Body of pancreas (tissue), 4 donors: ENCODE data around the gene DDX5. TPM values are rescaled to one million over a fixed set of nuclear protein-coding genes. Genes with fewer than 3 reads are reported as not detected.

Experiments
- ATAC-seq: fragments of 150-250 bp; one replicate; pipeline ENCODE4 v1.9.1; 2016
- DNase-seq, 4 donors: peaks; one replicate each; pipeline ENCODE4 v3.0.0-alpha.2; 2019
- H3K27ac ChIP-seq, 4 donors: fragments of 200-600 bp; sonication (generic); 1 replicate in 3 of 4; 2 replicates in 1 of 4; pipeline versions ENCODE4 v1.5.1 to v1.6.1; 2016 to 2019; ENCODE audit warnings: mild to moderate bottlenecking in 1 of 4, mixed read lengths in 1 of 4, moderate library complexity in 1 of 4
- H3K27me3 ChIP-seq, 2 donors: fragments of 200-600 bp; sonication (generic); one replicate each; pipeline ENCODE4 v1.6.0; 2016; ENCODE audit warnings: mild to moderate bottlenecking in 1 of 2
- H3K36me3 ChIP-seq, 2 donors: fragments of 200-600 bp; sonication (generic); replicated peaks in 1 of 2; 2 replicates each; pipeline ENCODE4 v1.5.1; 2016; ENCODE audit warnings: low read depth in 2 of 2; ENCODE audit not compliant: insufficient read depth in 1 of 2
- H3K4me1 ChIP-seq: fragments of 200-600 bp; sonication (generic); one replicate; pipeline ENCODE4 v1.6.0; 2016
- H3K4me3 ChIP-seq, 2 donors: fragments of 200-600 bp; sonication (generic); 1 replicate in 1 of 2; 2 replicates in 1 of 2; pipeline ENCODE4 v1.5.1; 2016 to 2019
- H3K9me3 ChIP-seq, 3 donors: fragments of 200-600 bp; sonication (generic); 1 replicate in 2 of 3; 2 replicates in 1 of 3; pipeline ENCODE4 v1.5.1; 2016
- CTCF ChIP-seq, 7 experiments: fragments of 450-650 bp in 4 of 7; fragments of 200-600 bp in 3 of 7; sonication (generic) in 3 of 7; IDR thresholded peaks; one replicate each; pipeline ENCODE4 v1.5.1; 2016 to 2019; ENCODE audit warnings: antibody characterized with exemption in 7 of 7
- POLR2A ChIP-seq, 3 donors: fragments of 450-650 bp; IDR thresholded peaks; one replicate each; pipeline ENCODE4 v1.6.1; 2016; ENCODE audit warnings: antibody characterized with exemption in 3 of 3, mild to moderate bottlenecking in 2 of 3
- WGBS, 2 donors: methylation state at CpG; one replicate each; pipeline ENCODE4 v1.1.5; 2017; 5-methylcytosine and 5-hydroxymethylcytosine counted together
- intact Hi-C: fragments of 100-400 bp; cut with DNase I; formaldehyde crosslinking; loops from one replicate; pipeline ENCODE4 v1.15.1; 2023
- total RNA-seq, 2 donors: library from RNA; depleted of rRNA; stranded (reverse); fragments of >200 nt; gene quantifications; one replicate each; pipeline ENCODE4 v1.1.0, GENCODE V29; 2016

DDX5 gene
- total RNA-seq, 2 donors from 2014 or later: 487 to 513 TPM

GRCh38 chr17:64546716-64547115, 40.6 kb upstream of the DDX5 start:
- Histone ChIP-seq H3K9me3 (no peaks in the 10 kb centered on the region), H3K4me3 (no peak overlapping the region), H3K36me3 (peaks cover 0 to 9% of the 10 kb centered on the region in 2 donors), H3K4me1 (no peaks in the 10 kb centered on the region), H3K27me3 (no peaks in the 10 kb centered on the region), H3K27ac (no peak overlapping the region)
- TF ChIP-seq POLR2A (IDR thresholded peaks at IDR 0.05) (no peak), CTCF (IDR thresholded peaks at IDR 0.05) (no peak)
- intact Hi-C loops: no loop called here
- 86 to 92% methylated on average over 7 of the region's 7 CpGs for WGBS, 2 donors
- no peak for ATAC-seq
- DNase-seq: no peak

- no peak for DNase-seq
- no peak overlapping the region for H3K27ac ChIP-seq
- no peaks in the 10 kb centered on the region for H3K27me3 ChIP-seq
- no peak overlapping the region for H3K4me3 ChIP-seq
- no peak for ATAC-seq
- 90 to 92% methylated on average over 2 of the region's 2 CpGs for WGBS, 2 donors
- no peaks in the 10 kb centered on the region for H3K9me3 ChIP-seq
- H3K36me3 ChIP-seq: peaks cover 0 to 9% of the 10 kb centered on the region in 2 donors
- TF ChIP-seq POLR2A (IDR thresholded peaks at IDR 0.05): no peak
- TF ChIP-seq CTCF (IDR thresholded peaks at IDR 0.05): no peak
- H3K4me1 ChIP-seq: no peaks in the 10 kb centered on the region
- intact Hi-C loops: no loop called here
These were observed 38.7 kb upstream of the DDX5 start for GRCh38 chr17:64544742-64545141.

- H3K4me3 ChIP-seq: no peak overlapping the region
- no peak for TF ChIP-seq CTCF (IDR thresholded peaks at IDR 0.05)
- TF ChIP-seq POLR2A (IDR thresholded peaks at IDR 0.05): no peak
- no peak for ATAC-seq
- no peaks in the 10 kb centered on the region for H3K9me3 ChIP-seq
- H3K27me3 ChIP-seq: no peaks in the 10 kb centered on the region
- peaks cover 0 to 24% of the 10 kb centered on the region in 2 donors for H3K36me3 ChIP-seq
- WGBS, 2 donors: 83 to 85% methylated on average over 4 of the region's 5 CpGs
- H3K4me1 ChIP-seq: no peaks in the 10 kb centered on the region
- DNase-seq: no peak
- intact Hi-C loops: no loop called here
- H3K27ac ChIP-seq: no peak overlapping the region
These were observed 34.2 kb upstream of the DDX5 start for GRCh38 chr17:64540118-64540776.

- H3K36me3 ChIP-seq: peaks cover 0 to 30% of the 10 kb centered on the region in 2 donors
These were observed 32.5 kb upstream of the DDX5 start for GRCh38 chr17:64538508-64539130.

More at GRCh38 chr17:64538508-64539130, 32.5 kb upstream of the DDX5 start:
- no peaks in the 10 kb centered on the region for H3K4me1 ChIP-seq
- H3K9me3 ChIP-seq: no peaks in the 10 kb centered on the region
- DNase-seq (no peak), ATAC-seq (no peak)
- intact Hi-C loops: no loop called here
- no peak overlapping the region for H3K4me3 ChIP-seq
- TF ChIP-seq CTCF (IDR thresholded peaks at IDR 0.05): no peak
- TF ChIP-seq POLR2A (IDR thresholded peaks at IDR 0.05): no peak
- no peak overlapping the region for H3K27ac ChIP-seq
- WGBS, 2 donors: 89 to 92% methylated on average over 7 of the region's 7 CpGs
- H3K27me3 ChIP-seq: no peaks in the 10 kb centered on the region
